Islet of Langerhans (tissue), 1 donor: ENCODE data around the gene MBP.

ENCODE experiments used
- FAIRE-seq: peaks from one replicate; lab custom pipeline; 2011; peaks lifted over from hg19 to GRCh38; lab: Jason Lieb, UNC

MBP gene

GRCh38 chr18:77100751-77101355 is 31.7 kb downstream of the MBP start:
- no peak for FAIRE-seq

DNA sequence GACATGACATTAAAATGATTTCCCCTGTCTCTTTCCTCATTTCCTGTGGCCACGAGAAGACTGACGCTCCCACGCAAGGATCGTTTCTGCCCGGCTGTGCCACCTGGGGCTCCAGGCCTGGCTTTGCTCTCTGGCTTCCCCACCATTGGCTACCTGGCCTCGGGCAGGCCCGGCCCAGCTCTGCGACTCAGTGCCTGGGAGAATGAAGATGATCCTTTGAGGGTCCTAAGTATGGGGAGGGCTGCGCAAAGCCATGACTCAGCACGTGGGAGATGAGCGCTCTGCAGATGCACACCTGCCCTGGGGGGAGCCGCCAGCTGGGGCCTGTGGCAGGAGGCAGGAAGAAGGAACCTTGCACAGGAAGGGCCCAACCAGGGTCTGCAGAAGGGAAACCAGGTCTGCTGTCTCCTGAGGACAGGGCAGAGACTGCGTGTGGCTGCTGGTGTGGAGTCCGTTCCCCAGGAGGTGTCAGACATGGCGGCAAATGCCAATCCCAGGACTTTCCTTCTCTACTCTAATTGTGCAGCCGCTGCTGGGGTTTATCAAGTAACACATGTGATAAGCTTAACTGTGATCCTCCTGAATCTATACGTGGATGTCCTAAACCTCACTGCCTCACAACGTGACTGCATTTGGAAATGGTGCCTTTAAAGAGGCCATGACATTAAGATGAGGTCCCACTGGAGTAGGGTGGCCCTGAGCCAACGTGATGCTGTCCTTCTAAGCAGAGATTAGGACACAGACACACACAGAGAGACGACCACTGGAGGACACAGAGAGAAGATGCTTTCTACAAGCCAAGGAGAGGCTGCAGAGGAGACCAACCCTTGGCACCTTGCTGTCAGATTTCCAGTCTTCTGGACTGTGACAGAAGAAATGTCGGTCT is 32.9 kb downstream of the MBP start:
- no peak for FAIRE-seq

DNA sequence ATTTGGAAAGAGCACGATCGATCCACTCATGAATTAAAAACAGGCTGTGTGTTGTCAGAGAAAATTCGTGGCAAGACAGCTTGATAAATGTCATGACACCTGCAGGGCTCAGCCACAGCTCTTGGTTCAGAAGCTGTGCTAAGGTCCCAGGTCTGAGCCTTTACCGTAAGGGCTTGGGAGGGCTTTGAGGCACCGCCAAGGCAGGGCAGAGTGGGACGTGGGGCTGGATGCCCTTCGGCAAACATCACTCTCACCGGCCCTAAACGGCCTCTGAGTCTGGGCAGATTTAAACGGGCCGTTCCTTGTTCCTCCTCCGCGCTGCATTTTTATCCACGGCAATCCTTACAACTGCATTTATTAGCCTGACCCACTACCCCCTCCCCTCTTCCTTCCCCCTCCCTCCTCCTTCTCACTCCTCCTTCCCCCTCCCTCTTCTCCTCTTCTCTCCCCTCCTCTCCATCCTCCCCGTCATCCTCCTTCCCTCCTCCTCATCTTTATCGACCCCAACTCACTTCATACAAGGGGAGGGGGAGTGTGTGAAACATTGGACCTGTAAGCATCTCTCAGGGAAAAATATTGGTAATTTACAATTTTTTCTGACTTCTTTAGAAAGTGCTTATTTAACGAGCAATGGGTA is 33.9 kb downstream of the MBP start:
- no peak for FAIRE-seq

- no peak for FAIRE-seq
Observed at GRCh38 chr18:77098029-77098428, 34.6 kb downstream of the MBP start.

DNA sequence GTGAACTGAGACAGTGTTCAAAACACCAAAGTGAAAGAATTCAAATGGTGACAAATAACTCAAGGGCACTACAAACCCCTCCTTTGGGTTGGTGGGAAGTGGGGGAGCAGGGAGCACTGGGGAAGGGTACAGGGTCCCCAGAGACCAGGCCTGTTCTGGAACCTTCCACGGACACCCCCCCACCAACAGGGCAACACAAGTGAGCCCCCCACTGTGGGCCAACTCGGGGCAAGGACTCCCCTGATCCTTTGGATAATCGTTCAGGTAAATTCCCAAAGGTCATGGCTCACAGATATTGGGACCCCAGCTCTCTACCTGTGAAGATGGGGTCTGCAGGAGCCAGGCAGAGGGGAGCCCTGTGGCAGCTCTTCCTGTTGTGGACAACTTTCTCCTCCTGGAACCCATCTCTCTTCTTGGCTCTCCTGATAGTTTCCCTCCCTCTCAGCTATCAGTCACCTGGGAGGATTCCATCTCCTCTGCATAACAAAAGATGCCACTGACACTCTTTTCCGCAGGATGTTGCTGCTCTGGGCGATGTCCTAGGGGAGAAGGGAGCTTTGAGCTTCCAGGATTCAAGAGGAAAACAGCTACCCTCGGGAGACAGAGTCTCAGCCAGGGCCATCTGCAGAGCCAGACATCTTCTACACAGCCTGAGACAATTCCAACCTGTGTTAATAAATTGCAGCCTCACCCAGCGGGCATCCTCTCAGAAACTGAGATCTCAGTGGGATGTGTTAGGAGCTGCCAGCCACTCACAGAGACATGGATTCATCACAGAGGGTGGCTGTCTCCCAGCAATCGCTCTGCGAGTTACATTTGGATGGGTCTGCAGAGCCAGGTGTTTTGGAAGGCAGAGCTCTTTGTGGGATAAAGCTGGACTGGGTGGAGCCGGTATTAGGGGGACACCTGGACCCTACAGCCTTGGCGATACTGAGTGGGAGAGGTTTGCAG is 35.4 kb downstream of the MBP start:
- FAIRE-seq, result no peak

GRCh38 chr18:77095391-77096371 is 36.9 kb downstream of the MBP start:
- no peak for FAIRE-seq

DNA sequence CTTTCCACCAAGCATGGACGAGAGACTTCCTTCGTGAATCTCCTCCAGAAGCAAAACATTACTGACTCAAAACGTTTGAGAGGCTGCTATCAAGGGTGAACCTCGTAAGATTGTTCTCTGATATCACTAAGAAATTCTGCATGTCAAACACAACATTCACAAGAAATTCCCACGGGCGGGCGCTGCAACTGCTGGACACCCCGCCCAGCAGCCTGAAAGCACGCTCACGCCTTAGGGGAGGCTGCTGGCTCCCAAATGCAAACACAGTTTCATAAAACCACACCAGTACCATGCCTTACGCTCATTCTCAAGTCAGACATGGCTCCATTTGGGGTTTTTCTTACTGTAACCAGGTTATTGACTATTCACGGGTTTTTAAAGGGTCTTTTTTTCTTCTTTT is 39.0 kb downstream of the MBP start:
- FAIRE-seq, result no peak

- no peak for FAIRE-seq
Observed at GRCh38 chr18:77093067-77093430, 39.5 kb downstream of the MBP start.

GRCh38 chr18:77092104-77093066 is 40.2 kb downstream of the MBP start:
- no peak for FAIRE-seq

DNA sequence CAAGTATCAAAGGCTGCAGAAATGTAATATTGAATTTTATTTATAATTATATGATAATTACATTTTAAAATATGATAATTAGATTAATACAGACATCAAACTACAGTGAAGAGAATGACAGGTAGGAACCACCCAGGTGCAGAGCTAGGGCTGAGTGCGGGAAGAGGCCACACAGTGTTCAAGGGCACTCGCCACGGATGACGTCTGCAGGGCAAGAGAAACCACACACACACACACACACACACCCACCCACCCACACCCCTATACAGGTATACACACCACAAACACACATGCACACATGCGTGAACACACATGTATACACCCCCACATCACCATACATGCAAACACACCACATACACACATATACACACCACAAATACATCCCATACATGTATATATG is 41.2 kb downstream of the MBP start:
- FAIRE-seq, result no peak

DNA sequence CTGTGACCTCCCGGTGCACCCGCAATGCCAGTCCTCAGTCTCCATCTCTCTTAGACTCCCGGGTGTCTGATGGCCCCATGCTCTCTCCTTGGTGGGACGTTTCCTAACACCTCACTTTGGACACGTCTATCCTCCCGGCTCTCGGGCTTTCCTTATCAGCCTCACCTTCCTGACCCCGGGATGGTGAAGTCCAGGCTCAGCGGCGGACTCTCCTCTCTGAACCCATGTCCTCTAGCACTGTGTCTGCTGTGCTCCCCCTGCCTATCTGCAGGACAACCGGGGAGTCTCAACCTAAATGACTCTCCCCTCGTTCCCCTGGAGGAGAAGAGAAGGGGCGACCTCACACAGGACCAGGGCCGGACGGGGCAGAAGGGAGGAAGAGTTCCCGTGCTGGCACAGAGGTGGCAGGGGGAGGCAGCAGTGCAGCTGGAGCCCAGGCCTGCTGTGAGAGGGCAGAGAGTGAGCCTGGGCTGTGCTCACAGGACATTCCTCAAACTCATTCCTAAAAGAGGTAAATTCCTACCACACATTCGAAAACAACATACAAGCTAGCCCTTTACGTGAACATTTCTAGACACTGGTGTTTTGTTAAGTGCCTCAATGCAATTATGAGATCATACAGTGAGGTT is 41.9 kb downstream of the MBP start:
- FAIRE-seq, result no peak

DNA sequence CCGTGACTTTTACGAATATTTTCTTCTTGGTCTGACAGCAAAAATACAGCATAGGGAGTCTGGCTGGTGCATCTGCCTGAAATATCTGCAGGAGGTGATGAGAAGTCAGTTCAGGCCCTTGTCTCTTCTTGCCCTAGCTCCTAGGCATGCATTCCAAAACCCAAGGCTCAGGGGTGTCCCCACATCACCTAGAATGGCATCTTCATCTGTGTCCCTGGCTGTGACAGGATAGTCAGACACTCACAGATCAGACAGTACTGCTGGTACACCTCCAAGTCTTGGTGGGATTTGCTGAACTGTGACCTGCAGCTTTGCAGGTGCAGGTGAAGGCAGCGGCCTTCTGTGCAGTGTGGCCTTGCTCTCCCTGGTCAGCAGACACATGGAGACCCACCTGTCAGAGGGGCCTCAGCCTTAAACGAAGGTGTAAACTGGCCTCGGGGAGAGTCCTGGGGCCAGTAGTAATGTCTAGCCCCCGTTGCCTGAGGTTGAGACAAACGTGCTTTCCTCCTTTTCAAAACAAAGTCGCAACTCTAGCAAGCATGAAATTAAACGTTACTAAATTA is 42.8 kb downstream of the MBP start:
- no peak for FAIRE-seq

DNA sequence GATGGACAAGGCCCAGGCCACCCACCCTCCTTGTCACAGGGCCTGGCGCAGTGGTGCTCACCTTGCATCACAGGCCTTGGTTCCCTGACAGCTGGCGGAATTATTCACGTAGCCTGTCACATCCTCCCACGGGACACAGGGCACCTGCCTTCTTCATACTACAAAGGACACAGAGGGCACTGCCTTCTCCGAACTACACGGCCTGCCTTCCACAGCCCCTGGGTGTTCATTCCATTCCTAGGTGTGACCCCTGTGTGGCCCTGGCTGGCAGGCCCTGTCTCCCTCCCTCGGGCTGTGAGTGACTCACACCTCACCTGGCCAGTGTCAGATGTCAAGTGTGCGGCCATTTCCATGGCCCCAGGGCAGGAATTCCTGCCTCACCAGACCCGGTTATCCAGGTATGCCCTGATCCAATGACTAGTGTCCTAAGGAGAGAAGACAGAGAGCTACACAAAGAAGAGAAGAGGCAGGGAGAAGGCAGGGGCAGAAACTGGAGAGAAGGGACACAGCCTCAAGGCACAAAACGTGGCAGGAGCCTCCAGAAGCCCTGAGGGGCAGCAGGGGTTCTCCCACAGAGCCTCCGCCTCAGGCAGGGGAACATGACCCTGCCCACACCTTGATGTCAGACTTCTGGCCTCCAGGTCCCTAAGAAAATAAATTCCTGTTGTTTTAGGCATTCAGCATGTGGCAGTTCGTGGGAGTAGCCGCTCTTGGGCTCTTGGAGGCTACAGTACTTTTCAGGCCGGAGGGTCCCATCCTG is 43.4 kb downstream of the MBP start:
- FAIRE-seq, result no peak

- no peak for FAIRE-seq
Observed at GRCh38 chr18:77087393-77088141, 45.0 kb downstream of the MBP start.

DNA sequence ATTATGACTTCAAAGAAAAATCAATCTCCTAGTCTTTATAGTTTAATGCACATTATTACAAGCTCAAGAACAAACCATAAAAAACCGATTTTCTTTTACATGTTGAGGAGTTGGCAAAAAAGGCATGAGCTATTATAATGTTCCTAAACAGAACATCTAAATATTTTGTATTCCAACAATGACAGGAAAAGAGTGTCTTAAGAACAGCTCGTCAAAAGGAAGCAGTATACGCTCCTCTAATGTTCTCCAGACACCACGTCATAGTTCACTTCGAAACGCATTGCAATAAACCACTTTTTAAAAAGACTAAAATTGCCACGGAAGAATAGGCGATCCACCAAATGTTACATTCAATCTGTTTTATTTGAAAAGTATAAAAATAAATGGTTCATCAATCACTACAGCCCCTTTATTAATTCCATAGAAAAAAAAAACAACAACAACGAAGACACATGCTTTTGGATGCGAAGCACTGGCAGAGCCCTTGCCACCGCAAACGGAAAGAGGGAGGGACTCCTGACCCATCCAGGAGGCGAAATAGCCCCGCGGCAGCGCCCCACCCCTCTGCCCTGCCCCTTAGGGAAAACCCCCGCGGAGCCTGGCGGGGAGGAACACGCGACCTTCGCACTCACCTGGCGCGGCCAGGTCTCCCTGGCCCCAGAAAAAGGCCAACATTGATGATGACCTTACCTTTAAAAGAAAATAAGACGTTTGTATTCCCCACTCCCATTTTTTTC is 45.8 kb downstream of the MBP start:
- FAIRE-seq, result no peak

- peak; percentile 86 for FAIRE-seq
Observed at GRCh38 chr18:77086034-77086433, 46.5 kb downstream of the MBP start.

DNA sequence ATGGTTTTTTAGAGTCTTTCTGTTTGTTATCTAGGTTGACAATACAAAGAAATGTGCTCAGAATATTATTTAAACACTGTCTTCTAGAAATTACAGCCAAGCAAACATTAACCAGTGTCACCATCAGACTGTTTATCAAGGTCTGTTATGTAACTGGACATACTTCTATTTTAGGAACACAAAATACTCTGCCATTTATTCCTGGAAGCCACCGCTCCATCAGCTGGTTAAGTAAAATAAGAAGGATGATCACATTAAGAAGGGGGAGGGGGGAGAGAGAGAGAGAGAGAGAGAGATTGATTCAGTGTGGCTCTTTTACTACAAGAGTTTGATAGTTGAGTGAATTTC is 47.9 kb downstream of the MBP start:
- peak; percentile 97 for FAIRE-seq
